GM10248 (cell line): Measurements from ENCODE around the gene FAM117B.

Experiments used
- CTCF ChIA-PET: fragments of 300-600 bp; sonication (Branson Sonifier 250); formaldehyde crosslinking; extraction: SDS; loops from one replicate; lab custom pipeline; 2021; ENCODE audit warnings: antibody characterized with exemption; lab: Yijun Ruan, JAX
- POLR2A ChIA-PET: fragments of 350-650 bp; sonication (Branson Sonifier 250); formaldehyde crosslinking; extraction: SDS; loops from one replicate; lab custom pipeline; 2020; ENCODE audit warnings: antibody characterized with exemption; lab: Yijun Ruan, JAX
- DNase-seq: peaks from one replicate; pipeline ENCODE4 v3.0.0; 2012; ENCODE audit errors: extremely low spot score
- TF ChIP-seq, protein P1 (sequence below): IDR thresholded peaks from 2 replicates; pipeline ENCODE4 v1.5.1; 2012; ENCODE audit warnings: mild to moderate bottlenecking, low read depth; ENCODE audit errors: extremely low read depth, missing control alignments, control extremely low read depth

The FAM117B gene

DNA sequence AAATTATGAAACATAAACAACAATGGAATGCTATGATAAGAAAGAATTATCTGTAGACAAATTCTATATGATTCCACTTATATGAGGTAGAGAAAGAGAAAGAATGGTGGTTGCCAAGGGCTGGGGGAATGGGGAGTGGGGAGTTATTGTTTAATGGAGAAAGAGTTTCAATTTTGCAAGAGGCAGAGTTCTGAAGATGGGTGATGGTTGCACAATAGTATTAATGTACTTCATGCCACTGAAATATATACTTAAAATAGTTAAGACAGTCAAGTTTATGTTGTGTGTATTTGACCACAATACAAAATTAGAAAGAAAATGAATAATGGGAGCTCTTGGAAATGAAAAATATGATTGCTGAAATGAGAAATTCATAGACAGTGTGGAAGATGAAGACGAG is 22.6 kb upstream of the FAM117B start:
- TF ChIP-seq, protein P1, sequence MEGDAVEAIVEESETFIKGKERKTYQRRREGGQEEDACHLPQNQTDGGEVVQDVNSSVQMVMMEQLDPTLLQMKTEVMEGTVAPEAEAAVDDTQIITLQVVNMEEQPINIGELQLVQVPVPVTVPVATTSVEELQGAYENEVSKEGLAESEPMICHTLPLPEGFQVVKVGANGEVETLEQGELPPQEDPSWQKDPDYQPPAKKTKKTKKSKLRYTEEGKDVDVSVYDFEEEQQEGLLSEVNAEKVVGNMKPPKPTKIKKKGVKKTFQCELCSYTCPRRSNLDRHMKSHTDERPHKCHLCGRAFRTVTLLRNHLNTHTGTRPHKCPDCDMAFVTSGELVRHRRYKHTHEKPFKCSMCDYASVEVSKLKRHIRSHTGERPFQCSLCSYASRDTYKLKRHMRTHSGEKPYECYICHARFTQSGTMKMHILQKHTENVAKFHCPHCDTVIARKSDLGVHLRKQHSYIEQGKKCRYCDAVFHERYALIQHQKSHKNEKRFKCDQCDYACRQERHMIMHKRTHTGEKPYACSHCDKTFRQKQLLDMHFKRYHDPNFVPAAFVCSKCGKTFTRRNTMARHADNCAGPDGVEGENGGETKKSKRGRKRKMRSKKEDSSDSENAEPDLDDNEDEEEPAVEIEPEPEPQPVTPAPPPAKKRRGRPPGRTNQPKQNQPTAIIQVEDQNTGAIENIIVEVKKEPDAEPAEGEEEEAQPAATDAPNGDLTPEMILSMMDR, result no peak
- ChIA-PET CTCF (interaction anchor here (1.1 to 2.3 kb wide), 3 partner anchors 9 to 24 kb away, joined by 3 to 7 read pairs (median 4); no protein-coding TSS in a partner anchor), POLR2A (no interaction called here)
- no peak for DNase-seq

DNA sequence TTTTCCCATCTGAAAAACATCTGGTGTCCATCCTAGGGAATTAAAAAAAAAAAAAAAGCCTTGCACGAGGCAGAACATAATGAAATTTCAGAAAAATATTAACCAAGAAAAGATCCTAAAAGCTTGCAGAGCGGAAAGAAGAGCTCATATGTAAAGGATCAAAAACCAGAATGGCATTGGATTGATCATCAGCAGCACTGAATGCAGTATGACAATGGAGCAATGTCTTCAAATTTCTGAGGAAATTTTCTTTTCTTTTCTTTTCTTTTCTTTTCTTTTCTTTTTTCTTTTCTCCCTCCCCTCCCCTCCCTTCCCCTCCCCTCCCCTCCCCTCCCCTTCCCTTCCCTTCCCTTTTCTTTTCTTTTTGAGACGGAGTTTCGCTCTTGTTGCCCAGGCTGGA is 21.3 kb upstream of the FAM117B start:
- TF ChIP-seq, protein P1, result no peak
- ChIA-PET POLR2A (no interaction called here), CTCF (interaction anchor here (1.1 to 2.3 kb wide), 4 partner anchors 8 to 48 kb away, joined by 3 to 7 read pairs (median 4); no protein-coding TSS in a partner anchor)
- no peak for DNase-seq

DNA sequence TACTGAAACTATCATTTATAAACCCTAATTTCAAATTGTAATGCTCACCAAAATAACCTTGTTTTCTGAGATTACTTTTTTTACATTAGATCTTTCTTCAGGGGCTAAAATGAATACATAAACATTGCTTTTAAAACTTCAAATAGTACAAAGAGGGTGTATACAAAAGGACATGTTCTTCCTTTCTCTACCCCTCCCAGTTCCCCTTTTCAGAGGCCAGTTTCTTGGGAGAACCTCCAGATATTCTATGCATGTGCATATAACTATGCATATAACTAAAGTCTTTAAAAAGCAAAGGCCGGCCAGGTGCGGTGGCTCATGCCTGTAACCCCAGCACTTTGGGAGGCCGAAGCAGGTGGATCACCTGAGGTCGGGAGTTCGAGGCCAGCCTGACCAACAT is 10.6 kb upstream of the FAM117B start:
- ChIA-PET POLR2A (no interaction called here), CTCF (no interaction called here)
- TF ChIP-seq, protein P1, result no peak
- no peak for DNase-seq

DNA sequence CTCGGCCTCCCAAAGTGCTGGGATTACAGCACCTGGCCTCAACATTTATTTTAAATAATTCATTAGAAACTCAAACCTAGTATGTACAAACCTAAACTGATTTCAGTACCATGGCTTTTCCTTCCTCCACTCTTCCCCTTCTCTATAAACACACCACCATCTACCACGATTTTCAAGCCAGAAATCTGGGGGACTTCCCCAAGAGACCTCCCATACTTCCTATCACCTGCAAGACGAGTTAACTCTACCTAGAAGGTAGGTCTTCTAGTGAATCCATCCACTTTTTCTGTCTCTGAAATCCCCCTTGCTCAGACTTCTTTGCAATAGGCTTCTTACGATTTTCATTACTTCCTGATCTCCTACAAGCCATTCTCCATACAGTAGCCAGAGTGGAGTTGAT is 7.7 kb upstream of the FAM117B start:
- TF ChIP-seq, protein P1, result no peak
- CTCF ChIA-PET, result interaction anchor here (0.9 to 2.9 kb wide), 2 partner anchors 11 to 38 kb away, joined by 3 to 9 read pairs; no protein-coding TSS in a partner anchor
- DNase-seq, result no peak
- POLR2A ChIA-PET, result no interaction called here

DNA sequence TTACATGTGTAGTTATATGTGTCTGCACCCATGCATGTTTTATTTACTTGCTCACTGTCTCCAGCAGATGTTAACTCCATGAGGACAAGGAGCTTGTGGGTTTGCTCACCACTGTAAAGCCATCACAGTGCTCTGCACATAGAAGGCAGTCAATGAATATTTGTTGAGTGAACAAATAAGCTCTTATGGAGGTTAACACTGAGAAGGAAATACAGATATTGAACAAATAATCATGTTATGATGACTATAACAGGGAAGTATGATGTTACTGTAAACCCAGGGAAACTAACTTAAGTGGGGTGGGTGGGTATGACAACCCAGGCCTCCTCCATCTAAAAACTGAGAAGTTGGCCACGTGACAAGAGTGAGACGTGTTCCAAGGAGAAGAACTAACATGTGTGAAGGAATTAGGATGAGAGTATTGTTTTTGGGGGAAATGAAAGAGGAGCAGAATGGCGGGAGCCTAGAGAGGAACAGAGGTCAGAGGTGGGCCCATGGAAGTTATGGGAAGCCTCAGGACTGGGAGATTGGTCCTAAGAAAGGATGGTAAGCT is 6.0 kb upstream of the FAM117B start:
- ChIA-PET CTCF (interaction anchor here (1.3 to 2.9 kb wide), 4 partner anchors 11 to 40 kb away, joined by 3 to 9 read pairs (median 4); no protein-coding TSS in a partner anchor), POLR2A (no interaction called here)
- TF ChIP-seq, protein P1, result no peak
- no peak for DNase-seq

DNA sequence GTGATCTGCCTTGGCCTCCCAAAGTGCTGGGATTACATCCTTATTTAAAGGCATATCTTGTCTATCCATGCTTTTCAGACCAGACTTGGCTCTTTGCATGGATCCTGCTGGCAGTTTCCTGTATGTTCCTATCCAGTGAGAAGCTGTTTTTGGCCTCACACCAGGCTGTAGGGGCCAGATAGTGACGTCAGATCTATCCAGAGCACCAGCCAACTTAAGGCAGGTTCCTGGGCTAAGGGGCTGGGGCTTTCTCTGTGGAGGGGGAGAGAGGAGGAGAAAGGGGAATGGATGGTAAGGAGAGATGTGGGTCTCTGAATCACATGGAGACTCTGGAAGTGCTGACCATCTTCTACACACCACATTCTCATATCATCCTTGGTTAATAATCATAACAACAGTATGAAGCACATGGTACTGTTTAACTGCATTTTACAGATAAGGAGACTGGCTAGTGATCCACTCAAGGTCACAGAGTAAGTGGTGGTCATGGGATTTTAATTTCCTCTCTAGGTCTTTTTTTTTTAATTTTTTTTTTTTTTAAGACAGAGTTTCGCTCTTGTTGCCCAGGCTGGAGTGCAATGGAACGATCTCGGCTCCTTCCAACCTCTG is 2.0 kb upstream of the FAM117B start:
- DNase-seq, result no peak
- ChIA-PET POLR2A (no interaction called here), CTCF (interaction anchor here (1.2 to 1.4 kb wide), 3 partner anchors 13 to 44 kb away, joined by 3 to 6 read pairs (median 4); no protein-coding TSS in a partner anchor)
- TF ChIP-seq, protein P1, result no peak
